GM20000 (cell line): Measurements from ENCODE around the gene NCK2.

Source experiments
- DNase-seq: peaks from one replicate; pipeline ENCODE4 v3.0.0; 2012; ENCODE audit warnings: low spot score
- TF ChIP-seq, protein P1 (sequence below): IDR thresholded peaks from 2 replicates; pipeline ENCODE4 v1.5.1; 2012; ENCODE audit warnings: mild to moderate bottlenecking, control low read depth; ENCODE audit errors: extremely low read depth, missing control alignments

The NCK2 gene

GRCh38 chr2:105790461-105791149 lies 45.9 kb downstream of the NCK2 start:
- no peak for DNase-seq
- TF ChIP-seq, protein P1, sequence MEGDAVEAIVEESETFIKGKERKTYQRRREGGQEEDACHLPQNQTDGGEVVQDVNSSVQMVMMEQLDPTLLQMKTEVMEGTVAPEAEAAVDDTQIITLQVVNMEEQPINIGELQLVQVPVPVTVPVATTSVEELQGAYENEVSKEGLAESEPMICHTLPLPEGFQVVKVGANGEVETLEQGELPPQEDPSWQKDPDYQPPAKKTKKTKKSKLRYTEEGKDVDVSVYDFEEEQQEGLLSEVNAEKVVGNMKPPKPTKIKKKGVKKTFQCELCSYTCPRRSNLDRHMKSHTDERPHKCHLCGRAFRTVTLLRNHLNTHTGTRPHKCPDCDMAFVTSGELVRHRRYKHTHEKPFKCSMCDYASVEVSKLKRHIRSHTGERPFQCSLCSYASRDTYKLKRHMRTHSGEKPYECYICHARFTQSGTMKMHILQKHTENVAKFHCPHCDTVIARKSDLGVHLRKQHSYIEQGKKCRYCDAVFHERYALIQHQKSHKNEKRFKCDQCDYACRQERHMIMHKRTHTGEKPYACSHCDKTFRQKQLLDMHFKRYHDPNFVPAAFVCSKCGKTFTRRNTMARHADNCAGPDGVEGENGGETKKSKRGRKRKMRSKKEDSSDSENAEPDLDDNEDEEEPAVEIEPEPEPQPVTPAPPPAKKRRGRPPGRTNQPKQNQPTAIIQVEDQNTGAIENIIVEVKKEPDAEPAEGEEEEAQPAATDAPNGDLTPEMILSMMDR: no peak

GRCh38 chr2:105791229-105791628 lies 46.5 kb downstream of the NCK2 start:
- DNase-seq: no peak
- TF ChIP-seq, protein P1: no peak

DNA sequence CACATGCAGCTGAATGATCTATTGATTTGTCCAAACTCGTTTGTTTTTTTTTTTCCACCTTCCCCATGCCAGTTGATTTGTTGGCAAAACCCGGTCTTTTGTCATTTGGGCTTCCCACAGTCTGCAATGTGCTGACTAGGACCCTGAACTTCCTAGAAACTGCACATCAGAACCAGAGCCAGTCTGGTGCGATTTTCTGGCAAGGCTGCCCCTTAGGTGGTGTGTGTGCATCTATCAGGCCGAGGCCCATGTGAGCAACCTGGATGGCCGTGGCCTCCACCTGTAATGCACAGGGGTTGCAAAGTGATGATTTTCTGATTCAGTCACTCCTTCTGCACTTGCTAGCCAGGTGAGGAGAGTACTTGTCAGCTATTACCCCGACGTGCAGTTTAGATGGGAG lies 47.8 kb downstream of the NCK2 start:
- no peak for DNase-seq

DNA sequence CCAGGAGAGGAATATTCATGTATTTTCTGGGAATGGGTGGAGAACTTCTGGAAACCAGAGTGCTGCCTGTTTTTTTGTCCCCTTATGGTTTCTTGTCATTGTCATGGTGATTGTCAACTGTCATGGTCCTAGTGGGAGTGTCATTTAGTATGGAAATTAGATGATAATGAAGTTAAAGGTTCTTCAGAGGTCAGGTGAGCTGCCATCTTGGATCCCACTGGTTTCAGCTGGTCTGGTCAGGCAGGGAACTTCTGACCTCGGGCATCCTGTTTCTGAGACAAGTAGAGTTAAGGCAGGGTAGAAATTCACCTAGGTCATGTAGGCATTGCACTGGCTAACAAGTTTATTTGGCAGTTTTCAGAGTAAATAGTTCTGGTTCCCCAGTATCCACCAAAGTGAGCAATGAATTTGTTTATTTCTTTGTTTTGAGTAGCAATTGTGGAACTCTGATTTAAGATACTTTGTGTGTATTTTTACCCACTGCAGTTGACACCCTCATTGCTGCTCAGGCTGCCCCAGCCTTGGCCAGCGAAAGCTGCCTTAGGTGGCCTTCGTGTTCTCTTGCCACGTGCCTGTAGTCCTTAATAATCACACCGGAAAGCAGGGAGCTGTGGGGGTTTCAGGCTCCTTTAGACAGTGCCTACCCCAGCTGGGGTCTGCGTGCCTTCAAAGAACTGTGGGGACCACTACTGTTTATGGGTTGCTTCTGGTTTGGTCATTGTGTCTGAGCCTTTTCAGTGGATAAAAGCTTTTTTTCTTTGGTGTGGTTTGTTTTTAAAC lies 48.7 kb downstream of the NCK2 start:
- no peak for DNase-seq
- TF ChIP-seq, protein P1: no peak

More for the DNA sequence above, 47.8 kb downstream of the NCK2 start:
- TF ChIP-seq, protein P1: no peak

GRCh38 chr2:105794926-105795574 lies 50.3 kb downstream of the NCK2 start:
- TF ChIP-seq, protein P1: no peak
- no peak for DNase-seq

DNA sequence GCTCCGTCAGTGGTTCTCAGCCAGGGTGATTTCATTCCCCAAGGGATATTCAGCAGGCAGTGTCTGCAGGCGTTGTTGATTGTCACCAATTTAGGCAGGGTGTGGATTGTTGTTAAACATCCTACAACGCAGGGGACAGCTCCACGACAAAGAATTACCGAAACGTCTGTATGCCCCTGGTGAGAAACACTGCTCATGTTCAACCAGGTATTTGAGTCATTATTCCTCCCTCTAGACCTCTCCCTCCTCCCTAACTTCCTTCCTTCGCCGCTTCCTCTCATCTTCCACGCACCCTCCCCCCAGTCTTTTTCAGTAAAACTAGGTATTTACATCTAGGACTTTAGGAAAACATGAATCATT lies 50.8 kb downstream of the NCK2 start:
- TF ChIP-seq, protein P1: no peak
- no peak for DNase-seq

GRCh38 chr2:105796131-105796638 lies 51.5 kb downstream of the NCK2 start:
- TF ChIP-seq, protein P1: no peak
- DNase-seq: no peak
